NCI-H82 (cell line): Measurements from ENCODE around the gene CCBE1.
"Not testable (repeated sequence)": the region's sequence is repeated elsewhere in the genome, so short reads cannot be mapped to it uniquely, and the experiment has no call there.

Source experiments
- DNase-seq: peaks from one replicate; lab custom pipeline; 2025; lab: John Stamatoyannopoulos, UW

The CCBE1 gene

GRCh38 chr18:59681521-59682004 lies 15.7 kb downstream of the CCBE1 start:
- peak; percentile 74 for DNase-seq

GRCh38 chr18:59681051-59681450 lies 16.2 kb downstream of the CCBE1 start:
- DNase-seq, result no peak

GRCh38 chr18:59675346-59675745 lies 21.9 kb downstream of the CCBE1 start:
- DNase-seq, result no peak

GRCh38 chr18:59674903-59675270 lies 22.3 kb downstream of the CCBE1 start:
- DNase-seq, result no peak

- DNase-seq, result no peak
These were observed 22.9 kb downstream of the CCBE1 start for GRCh38 chr18:59674186-59674902.

- DNase-seq, result no peak
These were observed 24.9 kb downstream of the CCBE1 start for GRCh38 chr18:59672235-59672711.

- DNase-seq, result no peak
These were observed 25.7 kb downstream of the CCBE1 start for GRCh38 chr18:59671551-59671950.

GRCh38 chr18:59669872-59670657 lies 27.2 kb downstream of the CCBE1 start:
- no peak for DNase-seq

GRCh38 chr18:59667488-59667887 lies 29.7 kb downstream of the CCBE1 start:
- no peak for DNase-seq

- DNase-seq, result not testable (repeated sequence)
These were observed 31.2 kb downstream of the CCBE1 start for GRCh38 chr18:59666007-59666402.

GRCh38 chr18:59665057-59666006 lies 31.9 kb downstream of the CCBE1 start:
- DNase-seq, result no peak

- DNase-seq, result no peak
These were observed 32.9 kb downstream of the CCBE1 start for GRCh38 chr18:59664329-59664728.

- no peak for DNase-seq
These were observed 34.1 kb downstream of the CCBE1 start for GRCh38 chr18:59663096-59663495.

GRCh38 chr18:59661891-59662701 lies 35.1 kb downstream of the CCBE1 start:
- no peak for DNase-seq

- DNase-seq, result no peak
These were observed 36.2 kb downstream of the CCBE1 start for GRCh38 chr18:59660786-59661743.

GRCh38 chr18:59660366-59660765 lies 36.9 kb downstream of the CCBE1 start:
- no peak for DNase-seq

GRCh38 chr18:59659508-59660170 lies 37.6 kb downstream of the CCBE1 start:
- DNase-seq, result no peak

- DNase-seq, result no peak
These were observed 38.3 kb downstream of the CCBE1 start for GRCh38 chr18:59658941-59659340.

- DNase-seq, result no peak
These were observed 40.2 kb downstream of the CCBE1 start for GRCh38 chr18:59657012-59657411.
